ENCODE measurements around the gene AMMECR1. TPM values are rescaled to one million over a fixed set of nuclear protein-coding genes. Genes with fewer than 3 reads are reported as not detected.
"Not testable (repeated sequence)": the region's sequence is repeated elsewhere in the genome, so short reads cannot be mapped to it uniquely, and the experiment has no call there.

AMMECR1 gene
- total RNA-seq, 1 donor from 2014 or later = 16.7 TPM

DNA sequence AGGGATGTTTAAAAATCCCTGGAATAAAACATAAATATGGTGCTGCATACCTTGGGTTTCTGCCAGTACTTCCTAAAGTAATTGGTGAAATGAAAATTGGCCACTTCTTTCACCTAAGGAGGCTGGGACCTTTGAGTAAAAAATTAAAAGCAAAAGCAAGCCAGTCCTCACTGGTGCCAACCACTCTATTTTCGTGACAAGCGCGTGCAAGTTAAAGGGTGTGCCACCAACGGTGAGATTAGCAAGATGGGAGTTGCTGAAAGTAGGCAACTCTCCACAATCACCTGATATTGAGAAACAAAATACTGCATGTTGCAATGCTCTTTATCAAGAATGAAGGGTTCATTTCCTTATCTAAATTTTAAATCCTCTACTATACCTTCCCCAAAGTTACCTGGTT, 21.1 kb upstream of the AMMECR1 start:
- TF ChIP-seq, protein P1, sequence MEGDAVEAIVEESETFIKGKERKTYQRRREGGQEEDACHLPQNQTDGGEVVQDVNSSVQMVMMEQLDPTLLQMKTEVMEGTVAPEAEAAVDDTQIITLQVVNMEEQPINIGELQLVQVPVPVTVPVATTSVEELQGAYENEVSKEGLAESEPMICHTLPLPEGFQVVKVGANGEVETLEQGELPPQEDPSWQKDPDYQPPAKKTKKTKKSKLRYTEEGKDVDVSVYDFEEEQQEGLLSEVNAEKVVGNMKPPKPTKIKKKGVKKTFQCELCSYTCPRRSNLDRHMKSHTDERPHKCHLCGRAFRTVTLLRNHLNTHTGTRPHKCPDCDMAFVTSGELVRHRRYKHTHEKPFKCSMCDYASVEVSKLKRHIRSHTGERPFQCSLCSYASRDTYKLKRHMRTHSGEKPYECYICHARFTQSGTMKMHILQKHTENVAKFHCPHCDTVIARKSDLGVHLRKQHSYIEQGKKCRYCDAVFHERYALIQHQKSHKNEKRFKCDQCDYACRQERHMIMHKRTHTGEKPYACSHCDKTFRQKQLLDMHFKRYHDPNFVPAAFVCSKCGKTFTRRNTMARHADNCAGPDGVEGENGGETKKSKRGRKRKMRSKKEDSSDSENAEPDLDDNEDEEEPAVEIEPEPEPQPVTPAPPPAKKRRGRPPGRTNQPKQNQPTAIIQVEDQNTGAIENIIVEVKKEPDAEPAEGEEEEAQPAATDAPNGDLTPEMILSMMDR (conservative IDR thresholded peaks at IDR 0.05; ENCODE audit: low read depth, low read length) = no peak
- no peak for DNase-seq (ENCODE audit: low read depth)
- H3K4me3 ChIP-seq (ENCODE audit: low read depth, low read length) = no peak overlapping the region

DNA sequence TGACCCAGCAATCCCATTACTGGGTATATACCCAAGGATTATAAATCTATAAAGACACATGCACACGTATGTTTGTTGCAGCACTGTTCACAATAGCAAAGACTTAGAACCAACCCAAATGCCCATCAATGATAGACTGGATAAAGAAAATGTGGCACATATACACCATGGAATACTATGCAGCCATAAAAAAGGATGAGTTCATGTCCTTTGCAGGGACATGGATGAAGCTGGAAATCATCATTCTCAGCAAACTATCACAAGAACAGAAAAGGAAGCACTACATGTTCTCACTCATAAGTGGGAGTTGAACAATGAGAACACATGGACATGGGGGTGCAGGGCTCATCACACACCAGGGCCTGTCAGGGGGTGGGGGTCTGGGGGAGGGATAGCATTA, 15.6 kb upstream of the AMMECR1 start:
- DNase-seq (ENCODE audit: low read depth); H3K4me3 ChIP-seq (ENCODE audit: low read depth, low read length): not testable (repeated sequence)

DNA sequence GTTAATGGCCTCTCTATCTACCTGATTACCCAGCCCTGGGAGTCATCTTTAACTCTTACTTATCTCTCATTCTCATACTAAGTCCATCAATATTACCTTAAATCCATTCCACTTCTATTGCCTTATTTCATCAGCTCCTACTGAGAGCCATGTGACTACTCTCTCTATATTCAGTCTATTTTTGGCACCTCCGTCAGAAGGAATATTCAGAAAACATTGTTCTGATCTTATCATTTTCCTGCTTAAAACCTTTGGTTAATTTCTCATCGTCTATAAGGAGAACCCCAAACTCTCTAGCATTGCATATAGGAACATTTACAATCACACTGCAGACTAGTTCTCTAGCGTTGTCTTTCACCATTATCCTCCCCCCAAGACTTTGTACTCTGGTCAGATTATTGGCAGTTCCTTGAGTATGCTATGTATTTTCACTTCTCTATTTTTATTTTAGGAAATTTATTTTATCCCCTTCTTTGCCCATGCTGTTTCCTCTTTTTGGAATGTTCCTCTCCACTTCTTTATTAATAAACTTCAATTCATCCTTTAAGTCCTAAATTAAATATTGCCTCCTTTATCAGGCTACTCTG, 13.7 kb upstream of the AMMECR1 start:
- no peak for DNase-seq (ENCODE audit: low read depth)
- H3K4me3 ChIP-seq (ENCODE audit: low read depth, low read length) = no peak overlapping the region
- TF ChIP-seq, protein P1 (conservative IDR thresholded peaks at IDR 0.05; ENCODE audit: low read depth, low read length) = no peak

DNA sequence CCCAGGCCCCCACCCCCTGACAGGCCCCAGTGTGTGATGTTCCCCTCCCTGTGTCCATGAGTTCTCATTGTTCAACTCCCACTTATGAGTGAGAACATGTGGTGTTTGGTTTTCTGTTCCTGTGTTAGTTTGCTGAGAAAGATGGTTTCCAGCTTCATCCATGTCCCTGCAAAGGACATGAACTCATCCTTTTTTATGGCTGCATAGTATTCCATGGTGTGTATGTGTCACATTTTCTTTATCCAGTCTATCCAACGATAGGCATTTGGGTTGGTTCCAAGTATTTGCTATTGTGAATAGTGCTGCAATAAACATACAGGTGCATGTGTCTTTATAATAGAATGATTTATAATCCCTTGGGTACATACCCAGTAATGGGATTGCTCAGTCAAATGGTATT, 10.7 kb upstream of the AMMECR1 start:
- H3K4me3 ChIP-seq (ENCODE audit: low read depth, low read length); DNase-seq (ENCODE audit: low read depth): not testable (repeated sequence)

DNA sequence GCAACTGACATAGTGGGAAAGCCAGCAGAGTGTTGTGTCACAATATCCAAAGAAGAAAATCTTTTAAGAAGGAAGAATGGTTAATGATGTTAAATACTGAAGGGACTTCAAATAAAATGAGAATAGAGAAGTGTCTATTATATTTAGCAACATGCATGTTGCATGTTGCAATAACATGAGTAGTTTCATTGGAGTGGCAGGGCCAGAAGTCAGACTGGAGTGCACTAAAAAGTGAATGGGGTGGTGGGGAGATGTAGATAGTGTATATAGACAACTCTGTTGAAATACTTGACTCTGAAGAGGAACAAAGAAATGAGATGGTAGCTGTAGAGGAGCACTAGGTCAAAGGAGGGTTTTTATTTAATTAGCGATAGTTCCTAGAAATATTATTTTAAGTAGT, 9.5 kb upstream of the AMMECR1 start:
- DNase-seq (ENCODE audit: low read depth) = no peak
- TF ChIP-seq, protein P1 (conservative IDR thresholded peaks at IDR 0.05; ENCODE audit: low read depth, low read length) = no peak
- H3K4me3 ChIP-seq (ENCODE audit: low read depth, low read length) = no peak overlapping the region

DNA sequence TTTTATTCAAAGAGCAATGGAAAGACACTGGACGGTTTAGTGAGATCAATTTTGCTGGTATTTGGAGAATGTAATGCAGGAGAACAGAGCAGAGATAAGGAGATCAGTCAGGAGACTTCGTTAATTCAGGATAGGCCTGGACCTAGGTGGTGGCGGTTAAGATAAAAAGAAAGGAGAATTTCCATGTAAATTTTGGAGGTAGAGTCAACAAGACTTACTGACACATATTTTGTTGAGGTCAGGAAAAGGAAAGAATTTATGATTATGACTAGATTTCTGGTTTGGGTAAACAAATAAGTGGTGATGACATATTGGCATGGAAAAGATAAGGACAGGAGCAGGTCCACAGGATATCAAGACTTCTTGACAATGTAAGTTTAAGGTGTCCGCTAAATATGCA, 8.8 kb upstream of the AMMECR1 start:
- no peak overlapping the region for H3K4me3 ChIP-seq (ENCODE audit: low read depth, low read length)
- no peak for DNase-seq (ENCODE audit: low read depth)
- TF ChIP-seq, protein P1 (conservative IDR thresholded peaks at IDR 0.05; ENCODE audit: low read depth, low read length) = no peak

DNA sequence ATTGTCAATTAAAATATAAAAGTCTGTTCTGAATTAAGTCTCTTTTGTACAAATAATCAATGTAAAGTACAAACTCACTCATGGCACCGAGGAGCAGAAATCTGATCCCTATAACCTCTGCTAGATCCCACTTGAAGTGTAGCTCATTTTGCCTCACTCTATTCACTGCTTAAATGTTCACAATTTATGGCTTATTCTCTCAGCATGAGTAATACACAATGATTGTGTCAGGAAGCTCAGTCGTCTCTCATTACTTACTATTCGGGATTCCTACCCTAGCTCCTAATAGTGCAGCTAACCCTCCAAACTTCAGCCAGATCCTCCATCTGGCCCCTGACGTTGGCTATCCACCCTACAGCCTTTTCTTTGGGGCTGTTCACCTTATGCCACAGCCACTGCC, 4.7 kb upstream of the AMMECR1 start:
- no peak overlapping the region for H3K4me3 ChIP-seq (ENCODE audit: low read depth, low read length)
- TF ChIP-seq, protein P1 (conservative IDR thresholded peaks at IDR 0.05; ENCODE audit: low read depth, low read length) = no peak
- DNase-seq (ENCODE audit: low read depth) = no peak

DNA sequence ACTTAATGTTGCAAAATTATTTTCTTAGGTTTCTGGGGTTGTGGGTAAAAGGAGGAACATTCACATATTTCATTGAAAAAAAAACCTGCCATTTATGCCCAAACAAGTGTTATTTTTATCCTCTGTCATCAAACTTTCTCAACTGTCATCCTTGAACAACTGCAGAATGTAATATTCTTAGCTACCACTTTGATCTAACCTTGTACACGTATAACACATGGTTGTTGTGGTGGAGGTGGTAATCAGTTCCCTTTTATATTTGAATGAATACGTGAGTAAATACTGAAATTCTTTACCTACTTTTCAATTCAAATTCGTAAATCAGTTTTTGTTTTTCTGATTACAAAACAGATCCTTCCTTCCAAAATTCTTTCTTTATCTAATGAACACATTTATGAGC, 3.8 kb upstream of the AMMECR1 start:
- TF ChIP-seq, protein P1 (conservative IDR thresholded peaks at IDR 0.05; ENCODE audit: low read depth, low read length) = no peak
- no peak overlapping the region for H3K4me3 ChIP-seq (ENCODE audit: low read depth, low read length)
- no peak for DNase-seq (ENCODE audit: low read depth)
